GM12891 (cell line): ENCODE measurements around the gene CD96.

ENCODE experiments used
- PAX5 ChIP-seq: IDR thresholded peaks from 2 replicates; pipeline ENCODE4 v1.6.1; 2011; ENCODE audit warnings: low read length, moderate library complexity, mild to moderate bottlenecking; ENCODE audit not compliant: insufficient read depth, severe bottlenecking
- POLR2A ChIP-seq: IDR thresholded peaks from 2 replicates; pipeline ENCODE4 v1.6.1; 2011; ENCODE audit warnings: low read depth, low read length, control low read depth
- POLR2AphosphoS5 ChIP-seq: IDR thresholded peaks from 2 replicates; pipeline ENCODE4 v1.6.1; 2011; ENCODE audit warnings: low read depth, low read length, control low read depth
- TAF1 ChIP-seq: IDR thresholded peaks from 2 replicates; pipeline ENCODE4 v1.6.1; 2011; ENCODE audit warnings: low read depth, low read length, control low read depth

- no peak for TF ChIP-seq POLR2A
- no peak for TF ChIP-seq TAF1
- TF ChIP-seq POLR2AphosphoS5, result no peak
- TF ChIP-seq PAX5, result no peak
These were observed 10.6 kb upstream of the CD96 start for GRCh38 chr3:111531446-111531845.
